WTC11 (cell line): ENCODE data around the gene NEO1. TPM values are rescaled to one million over a fixed set of nuclear protein-coding genes. Genes with fewer than 3 reads are reported as not detected.

Experiments used
- ATAC-seq: fragments of 200-7000 bp; cut with Tn5 transposase; 2 replicates; pipeline ENCODE4 v1.10.0; 2021; ENCODE audit warnings: mild to moderate bottlenecking, moderate library complexity
- CTCF ChIA-PET: fragments of 300-600 bp; sonication (Branson Sonifier 250); formaldehyde crosslinking; loops from one replicate; lab custom pipeline; 2021; ENCODE audit warnings: antibody characterized with exemption; lab: Charles Lee
- POLR2A ChIA-PET: fragments of 350-600 bp; sonication (Branson Sonifier 250); formaldehyde crosslinking; loops from one replicate; lab custom pipeline; 2021; ENCODE audit warnings: antibody characterized with exemption; lab: Charles Lee
- DNase-seq: peaks from one replicate; pipeline ENCODE4 v3.0.0; 2021; ENCODE audit warnings: low spot score
- H3K27ac Mint-ChIP-seq: 2 replicates; pipeline ENCODE4 v1.8.0; 2021; ENCODE audit warnings: mixed read lengths
- H3K27me3 Mint-ChIP-seq: 2 replicates; pipeline ENCODE4 v1.8.0; 2021; ENCODE audit warnings: low read depth, mild to moderate bottlenecking, moderate library complexity, mixed read lengths
- H3K36me3 Mint-ChIP-seq: 2 replicates; pipeline ENCODE4 v1.8.0; 2021; ENCODE audit warnings: mixed read lengths
- H3K4me1 Mint-ChIP-seq: 2 replicates; pipeline ENCODE4 v1.8.0; 2022; ENCODE audit warnings: mixed read lengths
- H3K4me3 Mint-ChIP-seq: 2 replicates; pipeline ENCODE4 v1.8.0; 2021; ENCODE audit warnings: mild to moderate bottlenecking, moderate library complexity, mixed read lengths
- H3K9me3 Mint-ChIP-seq: 2 replicates; pipeline ENCODE4 v1.8.0; 2021; ENCODE audit warnings: mixed read lengths
- ATF1 ChIP-seq: sonication (generic); formaldehyde crosslinking; IDR thresholded peaks from 2 replicates; pipeline ENCODE4 v1.8.1; 2023; ENCODE audit warnings: mild to moderate bottlenecking, moderate library complexity, missing genetic modification reagents
- ELF4 ChIP-seq: sonication (generic); formaldehyde crosslinking; IDR thresholded peaks from 2 replicates; pipeline ENCODE4 v1.8.1; 2022; ENCODE audit warnings: low read depth, mild to moderate bottlenecking, moderate library complexity, missing genetic modification reagents
- ETV6 ChIP-seq: sonication (generic); formaldehyde crosslinking; IDR thresholded peaks from 2 replicates; pipeline ENCODE4 v1.8.1; 2022; ENCODE audit warnings: mild to moderate bottlenecking, missing genetic modification reagents
- FOXP1 ChIP-seq: sonication (generic); formaldehyde crosslinking; IDR thresholded peaks from 2 replicates; pipeline ENCODE4 v1.8.0; 2022; ENCODE audit warnings: missing genetic modification reagents, mild to moderate bottlenecking, moderate library complexity, borderline replicate concordance
- GRHL2 ChIP-seq: fragments of 250-450 bp; sonication (Bioruptor Pico); IDR thresholded peaks from 2 replicates; pipeline ENCODE4 v1.8.0; 2022; ENCODE audit warnings: mild to moderate bottlenecking, moderate library complexity; ENCODE audit not compliant: insufficient replicate concordance, severe bottlenecking
- GTF2I ChIP-seq: fragments of 250-450 bp; sonication (Bioruptor Pico); conservative IDR thresholded peaks from 2 replicates; pipeline ENCODE4 v1.4.0; 2021; ENCODE audit warnings: mild to moderate bottlenecking
- MXD4 ChIP-seq: fragments of 250-450 bp; sonication (Bioruptor Pico); IDR thresholded peaks from 2 replicates; pipeline ENCODE4 v1.8.0; 2021; ENCODE audit warnings: mild to moderate bottlenecking, moderate library complexity, borderline replicate concordance
- MYBL2 ChIP-seq: sonication (generic); formaldehyde crosslinking; IDR thresholded peaks from 2 replicates; pipeline ENCODE4 v1.8.1; 2023; ENCODE audit warnings: mild to moderate bottlenecking, moderate library complexity, missing genetic modification reagents
- NFATC4 ChIP-seq: fragments of 250-450 bp; sonication (Bioruptor Pico); IDR thresholded peaks from 2 replicates; pipeline ENCODE4 v1.9.0; 2021; ENCODE audit warnings: mild to moderate bottlenecking
- NR2C2 ChIP-seq: sonication (generic); formaldehyde crosslinking; IDR thresholded peaks from 2 replicates; pipeline ENCODE4 v1.8.0; 2022; ENCODE audit warnings: mild to moderate bottlenecking, missing genetic modification reagents
- SOX15 ChIP-seq: fragments of 250-450 bp; sonication (Bioruptor Pico); IDR thresholded peaks from 2 replicates; pipeline ENCODE4 v1.9.0; 2021; ENCODE audit warnings: mild to moderate bottlenecking
- total RNA-seq: library from RNA; stranded (reverse); gene quantifications from 3 replicates; pipeline ENCODE4 v1.2.3, GENCODE V29; 2021
- TF ChIP-seq, protein P1 (sequence below): sonication (generic); formaldehyde crosslinking; IDR thresholded peaks from 2 replicates; pipeline ENCODE4 v1.8.1; 2023; ENCODE audit warnings: mild to moderate bottlenecking, missing genetic modification reagents, moderate library complexity
- TF ChIP-seq, protein P2 (sequence below): fragments of 250-450 bp; sonication (Bioruptor Pico); conservative IDR thresholded peaks from 2 replicates; pipeline ENCODE4 v1.9.0; 2021; ENCODE audit warnings: mild to moderate bottlenecking
- TF ChIP-seq, protein P3 (sequence below): sonication (generic); formaldehyde crosslinking; IDR thresholded peaks from 2 replicates; pipeline ENCODE4 v1.8.1; 2023; ENCODE audit warnings: mild to moderate bottlenecking, missing genetic modification reagents, moderate library complexity
- TF ChIP-seq, protein P4 (sequence below): fragments of 250-450 bp; sonication (Bioruptor Pico); IDR thresholded peaks from 2 replicates; pipeline ENCODE4 v1.8.0; 2021; ENCODE audit warnings: mild to moderate bottlenecking
- TF ChIP-seq, protein P5 (sequence below): sonication (generic); formaldehyde crosslinking; IDR thresholded peaks from 2 replicates; pipeline ENCODE4 v1.8.1; 2022; ENCODE audit warnings: missing genetic modification reagents, borderline replicate concordance

The NEO1 gene
- total RNA-seq, 1 experiment from 2014 or later, result 37.1 TPM

DNA sequence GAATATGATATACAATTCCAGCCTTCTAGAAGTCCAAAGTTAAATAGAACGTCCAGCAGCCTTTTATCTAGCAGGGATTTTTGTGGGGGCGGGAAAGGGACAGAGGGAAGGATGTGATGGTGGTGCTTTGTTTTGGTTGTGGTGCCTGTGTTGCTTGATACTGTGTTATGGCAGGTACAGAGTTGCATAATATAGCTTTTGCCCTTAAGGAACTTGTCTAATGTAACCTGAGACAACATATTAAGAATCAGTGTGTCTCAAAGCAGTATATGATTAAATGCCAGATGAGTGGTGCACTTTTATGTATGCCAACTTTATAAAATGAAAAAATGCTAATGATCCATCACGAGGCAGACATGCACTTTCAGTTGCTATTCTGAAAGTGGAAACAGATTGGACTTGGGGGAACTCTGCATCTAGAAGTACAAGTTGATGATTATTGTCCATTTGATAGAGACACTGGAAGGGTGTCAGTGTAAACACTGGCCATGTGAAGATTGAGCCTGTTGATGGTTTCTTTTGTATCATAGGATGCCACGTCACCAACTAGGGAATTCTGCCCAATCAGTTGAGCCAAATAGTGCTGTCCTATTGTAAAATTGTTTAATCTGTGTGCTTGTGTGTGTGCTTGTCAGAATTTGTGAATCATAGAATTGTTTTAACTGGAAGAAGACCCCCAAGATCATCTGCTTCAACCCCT is 23.0 kb downstream of the NEO1 start:
- DNase-seq (no peak), ATAC-seq (no peak)
- H3K4me3 Mint-ChIP-seq, result no peak overlapping the region
- H3K27ac Mint-ChIP-seq, result no peak overlapping the region
- peaks cover 20% of the 10 kb centered on the region for H3K4me1 Mint-ChIP-seq
- ChIA-PET POLR2A (no interaction called here), CTCF (no interaction called here)
- H3K9me3 Mint-ChIP-seq, result no peaks in the 10 kb centered on the region
- H3K36me3 Mint-ChIP-seq, result no peaks in the 10 kb centered on the region
- no peak for TF ChIP-seq MYBL2
- TF ChIP-seq GRHL2 (CRISPR knock-in tag), result no peak
- TF ChIP-seq, protein P1, sequence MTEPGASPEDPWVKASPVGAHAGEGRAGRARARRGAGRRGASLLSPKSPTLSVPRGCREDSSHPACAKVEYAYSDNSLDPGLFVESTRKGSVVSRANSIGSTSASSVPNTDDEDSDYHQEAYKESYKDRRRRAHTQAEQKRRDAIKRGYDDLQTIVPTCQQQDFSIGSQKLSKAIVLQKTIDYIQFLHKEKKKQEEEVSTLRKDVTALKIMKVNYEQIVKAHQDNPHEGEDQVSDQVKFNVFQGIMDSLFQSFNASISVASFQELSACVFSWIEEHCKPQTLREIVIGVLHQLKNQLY (CRISPR knock-in tag), result no peak
- TF ChIP-seq, protein P2, sequence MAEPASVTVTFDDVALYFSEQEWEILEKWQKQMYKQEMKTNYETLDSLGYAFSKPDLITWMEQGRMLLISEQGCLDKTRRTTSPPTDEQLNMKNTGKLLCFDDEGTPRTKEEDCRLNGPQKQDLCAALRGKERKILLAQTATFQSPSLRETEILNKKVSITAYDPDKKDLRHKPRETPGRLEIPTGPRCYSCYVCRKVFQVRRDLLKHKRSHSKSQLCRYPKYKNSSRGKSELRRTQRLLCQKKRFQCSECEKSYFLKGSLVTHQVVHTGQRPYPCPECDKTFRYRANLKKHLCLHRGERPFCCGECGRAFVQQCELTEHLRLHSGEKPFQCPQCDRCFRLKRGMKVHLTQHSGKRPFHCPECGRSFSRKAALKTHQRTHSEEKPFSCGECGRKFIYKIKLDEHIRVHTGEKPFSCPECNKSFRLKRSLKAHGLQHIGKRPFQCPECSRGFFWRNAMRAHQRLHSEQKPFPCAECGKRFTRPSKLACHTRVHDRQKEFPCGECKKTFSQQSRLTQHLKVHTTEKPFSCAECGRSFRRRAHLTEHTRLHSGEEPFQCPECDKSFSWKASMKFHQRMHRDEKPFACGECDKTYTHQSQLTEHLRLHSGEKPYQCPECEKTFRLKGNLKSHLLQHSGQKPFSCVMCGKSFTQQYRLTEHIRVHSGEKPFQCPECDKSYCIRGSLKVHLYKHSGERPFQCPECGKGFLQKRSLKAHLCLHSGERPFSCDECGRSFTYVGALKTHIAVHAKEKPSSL (CRISPR knock-in tag), result no peak
- TF ChIP-seq, protein P3, sequence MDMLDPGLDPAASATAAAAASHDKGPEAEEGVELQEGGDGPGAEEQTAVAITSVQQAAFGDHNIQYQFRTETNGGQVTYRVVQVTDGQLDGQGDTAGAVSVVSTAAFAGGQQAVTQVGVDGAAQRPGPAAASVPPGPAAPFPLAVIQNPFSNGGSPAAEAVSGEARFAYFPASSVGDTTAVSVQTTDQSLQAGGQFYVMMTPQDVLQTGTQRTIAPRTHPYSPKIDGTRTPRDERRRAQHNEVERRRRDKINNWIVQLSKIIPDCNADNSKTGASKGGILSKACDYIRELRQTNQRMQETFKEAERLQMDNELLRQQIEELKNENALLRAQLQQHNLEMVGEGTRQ (CRISPR knock-in tag), result no peak
- TF ChIP-seq, protein P4, sequence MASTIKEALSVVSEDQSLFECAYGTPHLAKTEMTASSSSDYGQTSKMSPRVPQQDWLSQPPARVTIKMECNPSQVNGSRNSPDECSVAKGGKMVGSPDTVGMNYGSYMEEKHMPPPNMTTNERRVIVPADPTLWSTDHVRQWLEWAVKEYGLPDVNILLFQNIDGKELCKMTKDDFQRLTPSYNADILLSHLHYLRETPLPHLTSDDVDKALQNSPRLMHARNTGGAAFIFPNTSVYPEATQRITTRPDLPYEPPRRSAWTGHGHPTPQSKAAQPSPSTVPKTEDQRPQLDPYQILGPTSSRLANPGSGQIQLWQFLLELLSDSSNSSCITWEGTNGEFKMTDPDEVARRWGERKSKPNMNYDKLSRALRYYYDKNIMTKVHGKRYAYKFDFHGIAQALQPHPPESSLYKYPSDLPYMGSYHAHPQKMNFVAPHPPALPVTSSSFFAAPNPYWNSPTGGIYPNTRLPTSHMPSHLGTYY (CRISPR knock-in tag), result no peak
- no peak for TF ChIP-seq ATF1
- TF ChIP-seq, protein P5, sequence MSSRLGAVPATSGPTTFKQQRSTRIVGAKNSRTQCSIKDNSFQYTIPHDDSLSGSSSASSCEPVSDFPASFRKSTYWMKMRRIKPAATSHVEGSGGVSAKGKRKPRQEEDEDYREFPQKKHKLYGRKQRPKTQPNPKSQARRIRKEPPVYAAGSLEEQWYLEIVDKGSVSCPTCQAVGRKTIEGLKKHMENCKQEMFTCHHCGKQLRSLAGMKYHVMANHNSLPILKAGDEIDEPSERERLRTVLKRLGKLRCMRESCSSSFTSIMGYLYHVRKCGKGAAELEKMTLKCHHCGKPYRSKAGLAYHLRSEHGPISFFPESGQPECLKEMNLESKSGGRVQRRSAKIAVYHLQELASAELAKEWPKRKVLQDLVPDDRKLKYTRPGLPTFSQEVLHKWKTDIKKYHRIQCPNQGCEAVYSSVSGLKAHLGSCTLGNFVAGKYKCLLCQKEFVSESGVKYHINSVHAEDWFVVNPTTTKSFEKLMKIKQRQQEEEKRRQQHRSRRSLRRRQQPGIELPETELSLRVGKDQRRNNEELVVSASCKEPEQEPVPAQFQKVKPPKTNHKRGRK (CRISPR knock-in tag), result no peak
- no peak for TF ChIP-seq NFATC4 (CRISPR knock-in tag)
- no peak for TF ChIP-seq ETV6
- H3K27me3 Mint-ChIP-seq, result no peaks in the 10 kb centered on the region

DNA sequence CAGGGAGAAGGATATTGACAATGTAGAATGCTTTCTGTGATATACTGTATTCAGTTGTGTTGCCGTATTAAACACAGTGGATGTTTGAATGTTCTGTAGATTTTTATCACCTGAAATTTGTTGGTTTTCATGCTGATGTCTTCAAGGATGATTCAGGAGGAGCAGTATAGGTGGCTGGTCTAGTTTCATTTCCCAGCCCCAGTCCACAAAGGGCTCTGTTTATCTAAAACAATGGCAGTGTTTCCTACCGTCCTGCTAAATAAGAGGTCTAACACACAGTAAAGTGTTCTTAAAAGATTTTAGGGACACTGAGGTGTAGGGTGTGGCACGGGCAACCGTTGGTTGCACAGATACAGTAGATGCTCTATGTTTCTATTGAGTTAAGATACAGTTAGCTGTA is 26.0 kb downstream of the NEO1 start:
- Mint-ChIP-seq H3K36me3 (no peaks in the 10 kb centered on the region), H3K27ac (no peak overlapping the region), H3K4me1 (peaks cover 28% of the 10 kb centered on the region), H3K4me3 (no peak overlapping the region), H3K9me3 (no peaks in the 10 kb centered on the region), H3K27me3 (no peaks in the 10 kb centered on the region)
- ChIA-PET CTCF (interaction anchor here (0.6 to 1.6 kb wide), 7 partner anchors 25 to 887 kb away, joined by 3 to 8 read pairs (median 3); no protein-coding TSS in a partner anchor), POLR2A (no interaction called here)
- DNase-seq (no peak), ATAC-seq (no peak)
- no peak for TF ChIP-seq ELF4 (CRISPR knock-in tag)
- no peak for TF ChIP-seq NR2C2
- TF ChIP-seq MXD4 (CRISPR knock-in tag), result no peak
- no peak for TF ChIP-seq GTF2I (CRISPR knock-in tag)
- no peak for TF ChIP-seq FOXP1 (CRISPR knock-in tag)
- TF ChIP-seq SOX15 (CRISPR knock-in tag), result no peak
